Stimulated activated CD4-positive, alpha-beta T cell treated with anti-CD3 and anti-CD28 coated beads, TNF-alpha, amount 100 ng/mL, for 1 hour (primary cell): ENCODE measurements around the gene TXNDC17.
"Not testable (repeated sequence)": the region's sequence is repeated elsewhere in the genome, so short reads cannot be mapped to it uniquely, and the experiment has no call there.

Source experiments
- DNase-seq, 3 donors: peaks; one replicate each; pipeline ENCODE4 v3.0.0-alpha.2; 2020; ENCODE audit warnings: low read depth in 3 of 3, low spot score in 1 of 3

TXNDC17 gene

DNA sequence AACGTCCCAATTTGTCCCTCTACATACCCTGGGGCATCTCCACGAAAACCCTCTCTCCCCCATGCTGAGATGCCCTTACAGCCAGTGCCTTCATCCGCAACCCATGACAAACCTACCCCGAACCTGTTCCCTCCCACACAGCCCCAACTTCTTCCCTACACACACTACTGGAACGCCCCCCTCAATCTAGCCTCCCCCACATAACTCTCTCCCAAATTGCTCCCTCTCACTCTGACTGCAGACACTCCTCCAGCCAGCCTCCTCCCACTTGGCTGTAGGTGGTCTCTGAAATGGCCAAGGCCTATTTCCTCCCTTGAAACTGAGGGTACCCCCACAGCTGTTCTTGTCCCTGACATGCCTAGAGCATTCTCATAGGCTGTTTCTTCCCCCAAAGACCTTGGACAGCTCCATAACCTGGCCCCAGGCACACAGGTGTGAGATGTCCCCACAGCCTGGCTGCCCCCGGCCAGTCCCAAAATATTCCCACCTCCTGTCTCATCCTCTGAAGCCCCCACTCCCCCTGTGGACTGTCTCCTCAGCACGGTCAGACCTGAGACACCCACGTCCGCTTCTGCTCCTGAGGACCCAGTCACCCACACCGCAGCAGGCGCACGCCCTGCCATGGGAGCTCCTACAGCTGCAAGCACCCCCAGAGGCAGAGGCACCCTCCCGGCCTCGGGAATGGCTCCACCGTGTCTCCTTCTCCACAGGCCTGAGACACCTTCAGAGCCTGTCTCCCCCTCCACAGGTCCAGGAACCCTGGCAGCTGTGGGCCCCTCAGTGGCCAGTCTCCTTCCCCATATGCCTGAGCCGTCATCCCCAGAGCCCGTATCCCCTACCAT is 4.0 kb upstream of the TXNDC17 start:
- no peak for DNase-seq

DNA sequence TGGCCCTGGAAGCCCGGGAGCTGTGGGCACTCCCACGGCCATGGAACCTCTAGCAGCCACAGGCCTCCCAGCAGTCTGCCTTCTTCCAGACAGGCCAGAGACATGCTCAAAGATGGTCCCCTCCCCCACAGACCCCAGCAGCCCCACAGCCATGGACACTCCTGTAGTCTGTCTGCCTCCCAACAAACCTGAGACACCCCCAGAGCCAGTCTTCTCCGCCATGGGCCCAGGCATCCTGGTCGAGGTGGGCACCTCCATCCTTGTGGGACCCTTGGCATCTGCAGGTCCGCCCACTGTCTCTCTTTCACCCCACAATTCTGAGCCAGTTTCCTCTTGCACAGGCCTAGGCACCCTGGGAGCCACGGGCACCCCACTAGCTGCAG is 3.4 kb upstream of the TXNDC17 start:
- DNase-seq, result no peak

DNA sequence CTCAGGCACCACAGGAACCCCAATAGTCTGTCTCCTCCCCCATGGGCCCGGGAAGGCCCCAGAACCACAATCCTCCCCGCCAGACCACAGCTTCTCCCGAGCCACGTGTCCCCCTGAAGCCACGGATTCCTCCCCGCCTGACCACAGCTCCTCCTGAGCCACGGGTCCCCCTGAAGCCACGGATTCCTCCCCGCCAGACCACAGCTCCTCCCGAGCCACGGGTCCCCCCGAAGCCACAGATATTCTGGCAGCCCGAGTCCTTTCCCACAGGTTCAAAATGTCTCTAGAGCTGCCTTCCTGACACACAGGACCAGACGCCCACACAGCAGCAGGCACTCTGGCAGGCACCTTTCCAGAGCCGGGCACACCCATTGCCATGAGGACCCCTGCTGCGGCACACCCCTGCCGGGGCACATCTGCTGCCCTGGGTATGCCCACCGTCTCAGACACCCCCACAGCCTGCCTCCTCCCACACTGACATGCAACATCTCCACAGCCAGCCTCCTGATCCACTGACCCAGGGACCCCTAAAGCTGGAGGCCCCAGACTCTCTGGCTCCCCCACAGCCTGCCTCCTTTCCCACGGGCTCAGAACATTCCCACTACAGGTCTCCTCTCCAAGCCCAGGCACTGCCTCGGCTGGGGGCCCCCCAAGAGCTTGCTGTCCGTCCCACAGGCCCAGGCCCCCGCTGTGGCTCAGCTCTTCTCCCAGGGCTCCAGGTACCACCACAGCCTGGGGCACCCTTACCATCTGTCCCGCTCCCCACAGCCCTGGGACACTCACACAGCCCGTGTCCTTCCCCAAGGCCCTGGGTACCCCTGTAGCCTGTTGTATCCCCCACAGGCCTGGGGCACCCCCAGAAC is 2.6 kb upstream of the TXNDC17 start:
- DNase-seq, result no peak

DNA sequence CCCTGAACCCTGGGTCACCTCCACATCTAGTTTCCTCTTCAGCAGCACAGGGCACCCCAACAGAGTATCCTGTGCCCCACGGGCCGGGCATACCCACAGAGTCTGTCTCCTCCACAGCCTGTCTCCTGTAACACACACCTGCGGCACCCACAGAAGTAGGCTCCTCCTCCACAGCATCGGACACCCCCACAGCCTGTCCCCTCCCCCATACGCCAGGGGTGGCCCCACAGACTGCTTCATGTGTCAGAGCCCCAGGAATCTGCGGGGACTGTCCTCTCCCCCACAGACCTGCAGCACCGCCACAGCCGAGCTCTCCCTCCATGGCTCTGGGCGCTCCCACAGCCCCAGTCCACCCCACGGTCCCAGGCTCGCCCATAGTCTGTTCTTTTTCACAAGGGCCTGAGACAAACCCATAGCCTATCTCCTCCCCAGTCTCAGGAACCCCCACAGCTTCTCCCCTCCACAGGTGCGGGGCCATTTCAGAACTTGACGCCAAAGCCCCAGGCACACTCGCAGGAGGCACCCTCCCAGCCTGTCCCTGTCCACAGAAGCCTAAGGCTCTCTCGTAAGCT is 1.8 kb upstream of the TXNDC17 start:
- DNase-seq, result no peak

DNA sequence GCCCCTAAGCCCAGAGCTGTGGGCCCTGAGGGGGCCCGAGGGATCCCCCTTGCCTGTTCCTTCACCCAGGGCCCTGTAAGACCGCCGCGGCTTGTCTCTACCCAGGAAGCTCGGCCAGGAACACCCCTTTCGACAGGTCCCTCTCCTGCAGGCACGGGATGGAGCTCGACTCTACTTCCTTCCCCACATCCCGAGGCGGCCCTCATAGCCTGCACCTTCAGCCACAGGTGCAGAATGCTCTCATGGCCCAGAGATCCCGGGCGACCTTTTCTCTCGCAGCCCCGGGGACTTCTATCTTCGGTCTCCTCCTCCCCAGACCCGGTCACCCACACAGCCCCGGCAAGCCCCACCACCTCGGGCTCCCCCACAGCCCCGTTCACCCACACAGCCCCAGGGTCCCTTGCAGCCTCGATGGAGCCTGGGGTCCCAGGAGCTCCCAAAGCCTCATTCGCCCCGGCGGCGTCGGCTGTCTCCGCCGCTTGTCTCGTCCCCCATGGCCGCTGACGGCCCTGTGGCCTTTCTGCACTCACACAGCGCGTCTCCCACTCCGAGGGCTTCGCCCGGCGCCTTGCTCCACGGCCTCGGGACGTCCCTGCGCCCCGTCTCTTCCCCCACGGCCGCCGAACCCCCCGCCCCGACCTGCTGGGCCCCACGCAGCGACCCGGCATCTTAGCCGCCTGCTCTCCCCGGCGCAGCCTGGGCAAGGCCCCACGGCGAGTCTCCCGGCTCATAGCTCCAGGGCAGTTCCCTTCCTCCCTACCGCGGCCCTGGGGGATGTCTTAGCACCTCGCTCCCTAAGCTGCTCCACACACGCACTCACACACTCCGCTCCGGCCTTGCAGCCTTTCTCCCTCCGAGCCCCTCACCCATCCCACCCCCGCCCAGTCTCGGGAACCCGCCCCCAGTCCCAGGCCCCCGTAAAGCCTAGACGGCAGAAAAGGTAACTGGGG is 999 bp upstream of the TXNDC17 start:
- DNase-seq, result no peak

DNA sequence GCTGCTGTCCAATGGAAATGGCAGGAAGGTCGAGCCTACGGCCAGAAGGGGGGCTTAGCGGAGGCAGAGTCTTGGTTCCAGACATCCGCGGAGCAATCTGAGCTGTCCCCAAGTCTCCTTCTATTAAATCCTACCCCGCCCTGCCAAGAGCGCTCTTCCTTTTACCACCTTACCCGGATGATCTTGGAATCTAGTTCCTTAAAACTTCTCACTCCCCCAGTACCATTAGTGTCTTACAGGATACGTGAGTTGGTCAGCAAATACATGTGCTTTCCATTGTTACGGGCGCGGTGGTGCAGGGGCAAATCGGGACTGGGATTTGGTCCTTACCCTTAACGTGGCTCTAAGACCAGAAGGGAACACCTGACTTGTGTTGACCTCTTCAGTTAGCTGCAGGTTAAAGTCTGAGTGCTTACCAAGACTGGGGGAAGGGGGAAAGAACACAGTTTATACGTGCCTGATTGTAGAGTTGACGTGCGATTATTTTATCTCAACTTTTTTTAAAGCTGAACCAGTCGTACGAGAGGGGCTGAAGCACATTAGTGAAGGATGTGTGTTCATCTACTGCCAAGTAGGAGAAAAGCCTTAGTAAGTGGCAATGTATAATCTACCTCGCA is 495 bp downstream of the TXNDC17 start:
- no peak for DNase-seq

DNA sequence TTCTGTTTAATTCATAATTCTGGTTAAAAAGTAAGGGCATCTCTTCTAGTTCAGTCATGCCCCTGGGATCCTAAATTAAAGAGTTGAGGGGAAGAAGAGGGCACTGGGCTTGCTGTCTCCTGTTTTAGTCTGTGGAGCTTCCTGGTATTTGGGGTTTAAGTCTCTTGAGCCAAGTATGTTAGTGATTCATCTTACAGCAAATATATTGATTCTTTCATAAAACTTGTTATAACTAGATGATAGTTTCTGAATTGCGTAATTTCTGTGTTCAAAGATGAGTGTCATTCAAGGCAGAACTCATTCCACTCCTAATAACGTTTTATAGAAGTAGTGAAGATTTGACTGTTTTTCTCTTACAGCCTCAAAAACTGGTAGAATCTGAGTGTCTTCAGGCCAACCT is 1.7 kb downstream of the TXNDC17 start:
- no peak for DNase-seq

DNA sequence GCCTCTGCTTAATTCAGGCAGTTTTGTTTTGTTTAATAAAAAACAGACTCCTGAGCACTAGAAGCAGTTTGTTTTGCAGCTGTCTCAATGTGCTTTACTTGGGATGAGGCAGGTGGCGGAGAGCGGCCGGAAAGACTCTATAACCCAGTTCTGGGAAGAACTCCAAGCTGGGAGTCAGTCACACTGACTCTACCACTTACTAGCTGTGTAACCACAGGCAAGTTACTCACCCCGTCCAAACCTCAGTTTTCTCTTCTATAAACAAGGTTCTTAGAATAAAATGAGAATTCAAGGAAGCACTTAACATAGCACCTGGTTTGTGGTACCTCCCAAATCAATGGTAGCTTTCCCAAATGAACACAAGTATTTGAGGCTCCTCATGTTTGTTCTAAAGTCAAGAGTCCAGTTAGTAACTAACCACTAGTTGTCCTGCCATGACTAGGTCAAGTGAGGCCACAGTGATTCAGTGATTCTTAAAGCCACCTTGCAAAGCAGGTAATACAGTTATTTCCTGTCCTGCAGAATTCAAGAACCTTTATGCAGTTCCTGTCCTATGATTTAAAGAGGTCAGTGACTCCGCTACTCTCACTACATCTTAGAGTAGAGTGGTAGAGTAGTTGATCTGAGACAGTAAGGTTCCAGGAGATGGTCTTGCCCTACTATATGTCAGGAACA is 2.7 kb downstream of the TXNDC17 start:
- DNase-seq, result no peak

DNA sequence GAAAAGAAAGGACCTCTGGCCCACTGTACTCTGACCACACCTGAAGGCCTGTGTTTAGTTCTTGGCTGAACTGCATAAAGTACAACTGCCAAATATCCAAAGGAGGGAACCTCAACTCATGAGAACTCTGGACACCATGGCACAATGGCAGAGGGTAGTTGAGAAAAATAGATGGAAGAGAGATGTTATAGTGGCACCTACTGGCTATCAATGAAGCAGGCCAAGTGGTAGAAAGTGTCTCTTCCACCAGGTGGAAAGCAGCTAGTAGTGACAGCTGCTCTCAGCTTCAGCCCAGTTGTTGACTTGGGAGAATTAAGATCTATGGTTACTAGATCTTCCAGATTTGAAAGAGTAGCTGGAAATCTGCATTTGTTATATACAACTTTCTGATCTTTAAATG is 7.3 kb downstream of the TXNDC17 start:
- DNase-seq, result no peak

DNA sequence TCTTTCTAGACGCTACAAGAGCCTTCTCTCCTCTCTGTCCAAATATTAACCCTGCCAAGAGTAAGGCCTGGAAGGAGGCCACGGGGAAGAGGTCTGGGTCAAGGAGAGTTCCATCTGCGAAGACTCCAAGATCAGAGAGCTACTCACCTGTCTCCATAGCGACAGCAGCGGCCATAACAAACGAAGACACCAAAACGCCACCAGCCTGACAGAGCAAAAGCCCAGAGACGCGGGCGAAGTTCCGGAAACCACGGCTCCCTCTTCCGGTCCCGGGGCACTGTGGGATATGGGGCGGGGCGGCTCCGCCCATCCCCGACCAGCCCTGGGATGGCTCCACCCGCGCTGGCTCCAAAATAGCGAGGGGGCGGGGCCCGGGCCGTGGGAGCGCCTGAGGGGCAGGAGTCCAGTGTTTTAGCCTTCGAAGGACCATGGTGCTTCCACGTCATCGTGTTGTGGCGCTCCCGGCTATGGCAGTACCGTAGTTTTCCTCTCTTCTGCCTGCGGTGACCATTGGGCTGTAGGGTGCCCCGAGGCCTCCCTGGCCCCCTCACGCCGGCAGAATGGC is 10.6 kb downstream of the TXNDC17 start, which contains the start of the genes C17orf100 and MED31:
TSS of gene C17orf100 (plus strand) at position 409 of the 565 bp plus-strand sequence. CDS start at position 561, 152 bp downstream.
TSS of gene MED31 (minus strand) at position 252 of the 565 bp plus-strand sequence. CDS start at position 175, 77 bp downstream.
- peak; percentile 83 to 93 (median 84) for DNase-seq

DNA sequence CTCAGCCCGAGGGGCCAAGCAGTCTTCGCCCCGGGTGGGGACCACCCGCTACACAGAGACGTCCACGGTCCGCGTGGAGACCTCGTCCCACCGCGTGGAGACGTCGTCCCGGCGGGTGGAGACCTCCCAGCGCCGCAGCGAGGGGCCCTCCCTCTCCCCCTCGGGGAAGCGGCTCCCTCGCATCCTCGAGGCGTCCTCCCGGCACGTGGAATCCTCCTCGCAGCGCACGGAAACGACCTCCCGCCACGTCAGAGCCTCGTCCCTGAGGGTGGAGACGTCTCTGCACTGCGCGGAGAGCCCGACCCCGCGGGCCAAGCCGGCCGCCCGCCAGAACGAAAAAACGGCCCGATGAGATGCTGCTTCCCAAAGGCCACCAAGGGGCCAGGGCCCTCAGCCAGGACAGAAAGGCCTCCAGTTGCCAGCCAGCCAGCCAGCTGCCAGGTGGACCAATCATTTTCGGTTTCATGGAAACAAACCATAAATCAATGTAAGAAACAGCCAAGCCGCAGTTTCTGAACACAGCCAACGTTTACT is 11.1 kb downstream of the TXNDC17 start:
- no peak for DNase-seq

DNA sequence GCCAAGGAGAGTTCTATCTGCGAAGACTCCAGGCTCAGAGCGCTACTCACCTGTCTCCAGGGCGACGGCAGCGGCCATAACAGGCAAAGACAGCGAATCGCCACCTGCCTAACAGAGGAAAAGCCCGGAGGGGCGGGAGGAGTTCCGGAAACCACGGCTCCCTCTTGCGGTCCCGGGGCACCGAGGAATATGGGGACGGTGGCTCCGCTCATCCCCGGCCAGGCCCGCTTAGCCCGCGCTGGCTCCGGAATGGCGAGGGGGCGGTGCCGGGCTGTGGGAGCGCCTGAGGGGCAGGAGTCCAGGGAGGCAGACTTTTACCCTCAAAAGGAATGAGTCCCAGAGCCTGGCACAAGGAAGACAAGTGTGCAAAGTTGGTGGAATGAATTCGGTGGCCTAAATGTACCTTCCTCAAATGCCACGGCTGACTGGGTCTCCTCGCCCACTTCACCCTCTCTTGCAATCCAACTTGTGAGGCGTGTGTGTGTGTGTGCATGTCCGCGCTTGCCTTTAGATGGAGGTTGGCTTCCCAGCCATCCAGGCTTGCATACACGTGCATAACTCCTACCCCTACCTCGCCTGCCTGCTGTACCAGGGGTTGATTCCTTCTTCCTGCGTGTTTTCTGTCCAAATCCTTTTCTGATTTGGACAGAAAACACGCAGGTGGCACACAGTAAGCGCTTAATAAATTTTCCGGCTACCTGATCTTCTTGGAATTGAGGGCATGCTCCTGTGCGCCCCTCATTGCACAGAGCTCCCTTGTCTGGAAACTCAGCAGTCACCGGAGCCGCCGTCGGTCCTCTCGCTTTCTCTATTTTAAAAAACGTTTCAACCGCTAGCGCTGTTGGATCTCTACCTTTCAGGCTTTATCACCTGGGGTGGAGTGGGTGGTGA is 14.2 kb downstream of the TXNDC17 start:
- DNase-seq, result no peak

DNA sequence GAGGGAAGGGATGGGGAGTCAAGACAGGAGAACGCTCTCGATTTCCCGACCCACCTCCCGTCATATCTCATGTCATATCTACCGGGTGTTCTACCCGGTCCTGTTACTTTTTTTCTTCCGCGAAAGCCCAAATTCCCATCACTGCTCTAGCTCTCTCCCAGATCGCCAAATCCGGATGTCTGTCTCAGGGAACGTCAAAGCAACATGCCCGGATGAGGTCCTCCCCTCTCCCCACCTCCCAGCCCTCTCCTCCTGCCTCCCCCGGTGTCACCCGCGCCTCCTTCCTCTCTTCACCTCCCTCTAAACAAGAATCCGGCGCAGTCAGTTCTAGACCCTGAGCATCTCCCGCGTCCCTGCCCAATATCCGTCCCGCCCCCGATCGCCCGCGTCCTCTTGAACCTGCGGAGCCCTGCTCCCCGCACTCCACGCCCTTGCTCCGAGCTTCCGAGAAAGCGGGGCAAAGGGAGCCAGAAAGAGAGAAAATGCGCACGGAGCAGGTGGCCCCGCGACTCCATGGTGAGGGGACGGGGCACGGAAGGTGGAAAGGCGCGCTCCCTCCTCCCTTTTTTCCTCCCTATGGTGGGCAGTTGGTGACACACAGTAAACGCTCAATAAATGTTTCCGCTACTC is 15.0 kb downstream of the TXNDC17 start:
- DNase-seq, result not testable (repeated sequence)

DNA sequence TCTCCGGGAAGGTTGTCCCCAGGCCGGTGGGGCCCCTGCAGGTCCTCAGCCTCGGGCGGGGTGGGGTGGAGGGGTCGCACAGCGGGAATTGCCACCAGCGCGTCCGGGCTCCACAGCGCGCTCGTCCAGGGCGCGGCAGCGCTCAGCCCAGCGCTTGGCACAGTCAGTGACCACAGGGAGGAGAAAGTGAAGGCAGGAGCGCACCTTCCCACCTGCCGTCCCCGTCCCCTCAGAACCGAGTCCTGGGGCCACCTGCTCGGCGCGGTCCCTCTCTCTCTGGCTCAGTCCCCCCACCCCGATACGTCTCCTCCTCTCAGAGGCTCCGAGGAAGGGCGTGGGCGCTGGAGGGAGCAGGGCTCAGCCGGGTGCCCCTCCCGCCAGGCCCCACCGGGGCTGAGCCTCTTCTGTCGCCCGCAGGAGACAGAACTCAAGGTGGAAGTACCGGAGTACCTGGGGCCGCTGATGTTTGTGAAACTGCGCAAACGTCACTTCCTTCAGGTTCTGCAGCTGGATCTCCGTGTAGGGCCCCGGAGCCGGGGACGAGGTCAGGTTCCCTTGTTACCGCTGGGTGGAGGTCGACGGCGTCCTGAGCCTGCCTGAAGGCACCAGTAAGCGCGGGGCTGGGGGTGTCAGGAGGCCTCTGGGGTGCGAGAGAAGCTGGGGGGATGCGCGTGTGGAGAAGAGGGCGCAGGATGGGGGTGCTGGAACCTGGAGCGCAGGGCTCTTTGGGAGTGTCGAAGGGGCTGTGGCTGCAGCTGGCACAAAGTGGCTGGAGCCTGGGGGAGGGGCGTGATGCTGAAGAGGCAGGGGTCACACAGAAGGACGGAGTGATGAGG is 16.2 kb downstream of the TXNDC17 start:
- peak; percentile 34 to 41 (median 38) for DNase-seq

DNA sequence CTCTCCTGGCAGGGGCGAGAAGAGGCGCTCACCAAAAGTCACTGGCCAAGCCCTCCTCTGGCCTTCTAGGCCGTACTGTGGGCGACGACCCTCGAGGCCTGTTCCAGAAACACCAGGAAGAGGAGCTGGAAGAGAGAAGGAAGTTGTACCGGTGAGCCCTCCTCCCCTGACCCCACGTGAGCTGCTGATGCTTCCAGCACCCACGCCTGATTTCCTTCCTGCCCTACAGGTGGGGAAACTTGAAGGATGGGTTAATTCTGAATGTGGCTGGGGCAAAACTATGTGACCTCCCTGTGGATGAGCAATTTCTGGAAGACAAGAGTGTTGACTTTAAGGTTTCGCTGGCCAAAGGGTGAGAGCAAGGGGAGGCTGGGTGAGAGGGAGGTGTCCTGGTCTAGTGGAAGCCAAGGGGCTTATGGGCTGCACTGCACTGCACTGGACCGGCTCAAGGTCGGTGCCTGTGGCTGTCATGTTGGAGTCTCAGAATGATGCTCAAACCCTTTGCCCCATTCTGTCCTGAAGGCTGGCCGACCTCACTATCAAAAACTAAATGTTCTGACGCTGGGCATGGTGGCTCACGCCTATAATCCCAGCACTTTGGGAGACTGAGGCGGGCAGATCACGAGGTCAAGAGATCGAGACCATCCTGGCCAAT is 16.9 kb downstream of the TXNDC17 start:
- no peak for DNase-seq

DNA sequence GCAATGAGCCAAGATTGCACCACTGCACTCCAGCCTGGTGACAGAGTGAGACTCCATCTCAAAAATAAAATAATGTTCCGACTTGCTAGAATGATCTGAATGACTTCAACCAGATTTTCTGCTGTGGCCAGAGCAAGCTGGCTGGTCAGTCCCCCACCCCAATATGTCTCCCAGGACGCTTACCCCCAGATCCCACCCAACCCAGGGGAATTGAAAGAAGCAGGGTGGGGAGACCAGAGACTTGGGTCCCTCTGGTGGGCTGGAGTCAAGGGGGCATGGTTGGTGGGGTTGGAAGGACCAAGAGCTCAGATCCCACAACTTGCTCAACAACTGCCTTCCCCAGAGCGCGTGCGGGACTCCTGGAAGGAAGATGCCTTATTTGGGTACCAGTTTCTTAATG is 17.6 kb downstream of the TXNDC17 start:
- DNase-seq, result not testable (repeated sequence)
